ENCODE measurements around the gene DLX3.

DLX3 gene

GRCh38 chr17:50024808-50025207 is 29.8 kb upstream of the DLX3 start:
- TF ChIP-seq CTCF (IDR thresholded peaks at IDR 0.05; ENCODE audit: low read depth, low read length): no peak
- in situ Hi-C loops (cut with HindIII; ENCODE audit: low sequenced_read_pairs): no loop called here
- no peak for DNase-seq (ENCODE audit: low read depth, low spot score)
- H3K4me3 ChIP-seq (ENCODE audit: low read depth, low read length): no peak overlapping the region

- in situ Hi-C loops (cut with HindIII; ENCODE audit: low sequenced_read_pairs): no loop called here
- no peak for TF ChIP-seq CTCF (IDR thresholded peaks at IDR 0.05; ENCODE audit: low read depth, low read length)
- H3K4me3 ChIP-seq (ENCODE audit: low read depth, low read length): no peak overlapping the region
- no peak for DNase-seq (ENCODE audit: low read depth, low spot score)
Observed at GRCh38 chr17:50023520-50023919, 28.5 kb upstream of the DLX3 start.

GRCh38 chr17:50022463-50023130 is 27.6 kb upstream of the DLX3 start:
- TF ChIP-seq CTCF (IDR thresholded peaks at IDR 0.05; ENCODE audit: low read depth, low read length): no peak
- no peak for DNase-seq (ENCODE audit: low read depth, low spot score)
- no peak overlapping the region for H3K4me3 ChIP-seq (ENCODE audit: low read depth, low read length)
- in situ Hi-C loops (cut with HindIII; ENCODE audit: low sequenced_read_pairs): no loop called here

- H3K4me3 ChIP-seq (ENCODE audit: low read depth, low read length): no peak overlapping the region
- TF ChIP-seq CTCF (IDR thresholded peaks at IDR 0.05; ENCODE audit: low read depth, low read length): no peak
- in situ Hi-C loops (cut with HindIII; ENCODE audit: low sequenced_read_pairs): no loop called here
- no peak for DNase-seq (ENCODE audit: low read depth, low spot score)
Observed at GRCh38 chr17:50021681-50022370, 26.8 kb upstream of the DLX3 start.

GRCh38 chr17:50020841-50021599 is 26.0 kb upstream of the DLX3 start:
- no peak overlapping the region for H3K4me3 ChIP-seq (ENCODE audit: low read depth, low read length)
- DNase-seq (ENCODE audit: low read depth, low spot score): no peak
- in situ Hi-C loops (cut with HindIII; ENCODE audit: low sequenced_read_pairs): no loop called here
- no peak for TF ChIP-seq CTCF (IDR thresholded peaks at IDR 0.05; ENCODE audit: low read depth, low read length)

- H3K4me3 ChIP-seq (ENCODE audit: low read depth, low read length): no peak overlapping the region
- no peak for DNase-seq (ENCODE audit: low read depth, low spot score)
- TF ChIP-seq CTCF (IDR thresholded peaks at IDR 0.05; ENCODE audit: low read depth, low read length): no peak
- in situ Hi-C loops (cut with HindIII; ENCODE audit: low sequenced_read_pairs): no loop called here
Observed at GRCh38 chr17:50018909-50019308, 23.9 kb upstream of the DLX3 start.

Measured in astrocyte of the spinal cord (primary cell).